ENCODE data around the gene ALDH16A1. TPM values are rescaled to one million over a fixed set of nuclear protein-coding genes. Genes with fewer than 3 reads are reported as not detected.

ALDH16A1 gene
- total RNA-seq, 1 donor from 2014 or later, result 24.4 TPM

GRCh38 chr19:49491030-49491803 lies 38.2 kb downstream of the ALDH16A1 start:
- H3K9me3 Mint-ChIP-seq, result no peaks in the 10 kb centered on the region
- no peak for DNase-seq (ENCODE audit: low spot score in 2 of 2, unreplicated experiment in 2 of 2)
- H3K27me3 Mint-ChIP-seq (ENCODE audit: low read depth), result peaks cover 2% of the 10 kb centered on the region
- H3K36me3 Mint-ChIP-seq, result peaks cover 27% of the 10 kb centered on the region
- H3K4me3 Mint-ChIP-seq, result peak overlapping the region; percentile 24
- H3K27ac Mint-ChIP-seq, result no peak overlapping the region
- H3K4me1 Mint-ChIP-seq, result peaks cover 23% of the 10 kb centered on the region
- TF ChIP-seq CTCF (IDR thresholded peaks at IDR 0.05; ENCODE audit: unreplicated experiment), result no peak

DNA sequence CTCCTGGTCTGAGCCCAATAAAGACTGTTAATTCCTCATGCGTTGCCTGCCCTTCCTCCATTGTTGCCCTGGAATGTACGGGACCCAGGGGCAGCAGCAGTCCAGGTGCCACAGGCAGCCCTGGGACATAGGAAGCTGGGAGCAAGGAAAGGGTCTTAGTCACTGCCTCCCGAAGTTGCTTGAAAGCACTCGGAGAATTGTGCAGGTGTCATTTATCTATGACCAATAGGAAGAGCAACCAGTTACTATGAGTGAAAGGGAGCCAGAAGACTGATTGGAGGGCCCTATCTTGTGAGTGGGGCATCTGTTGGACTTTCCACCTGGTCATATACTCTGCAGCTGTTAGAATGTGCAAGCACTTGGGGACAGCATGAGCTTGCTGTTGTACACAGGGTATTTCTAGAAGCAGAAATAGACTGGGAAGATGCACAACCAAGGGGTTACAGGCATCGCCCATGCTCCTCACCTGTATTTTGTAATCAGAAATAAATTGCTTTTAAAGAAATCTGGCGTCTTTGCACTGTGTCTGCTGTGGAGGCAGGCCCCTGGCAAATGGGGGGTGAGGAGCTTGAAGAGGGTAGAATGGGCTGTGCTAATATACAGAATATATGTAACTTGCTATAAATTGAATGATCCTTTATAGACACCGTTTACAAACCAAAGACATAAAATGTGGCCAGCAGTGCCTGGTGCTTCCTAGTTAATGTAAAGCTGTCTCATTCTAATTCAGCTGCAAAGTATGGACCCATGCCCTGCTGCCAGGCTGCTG lies 39.0 kb downstream of the ALDH16A1 start:
- peak overlapping the region; percentile 21 for H3K27ac Mint-ChIP-seq

GRCh38 chr19:49492573-49493405 lies 39.8 kb downstream of the ALDH16A1 start:
- Mint-ChIP-seq H3K4me1 (peaks cover 28% of the 10 kb centered on the region), H3K27me3 (ENCODE audit: low read depth) (no peaks in the 10 kb centered on the region), H3K36me3 (peaks cover 30% of the 10 kb centered on the region)

More for the DNA sequence above, 39.0 kb downstream of the ALDH16A1 start:
- no peak overlapping the region for H3K4me3 Mint-ChIP-seq
- no peaks in the 10 kb centered on the region for H3K9me3 Mint-ChIP-seq
- H3K27me3 Mint-ChIP-seq (ENCODE audit: low read depth), result peaks cover 2% of the 10 kb centered on the region
- TF ChIP-seq CTCF (IDR thresholded peaks at IDR 0.05; ENCODE audit: unreplicated experiment), result no peak
- peaks cover 23% of the 10 kb centered on the region for H3K4me1 Mint-ChIP-seq
- peaks cover 27% of the 10 kb centered on the region for H3K36me3 Mint-ChIP-seq
- DNase-seq (ENCODE audit: low spot score in 2 of 2, unreplicated experiment in 2 of 2), result no peak

DNA sequence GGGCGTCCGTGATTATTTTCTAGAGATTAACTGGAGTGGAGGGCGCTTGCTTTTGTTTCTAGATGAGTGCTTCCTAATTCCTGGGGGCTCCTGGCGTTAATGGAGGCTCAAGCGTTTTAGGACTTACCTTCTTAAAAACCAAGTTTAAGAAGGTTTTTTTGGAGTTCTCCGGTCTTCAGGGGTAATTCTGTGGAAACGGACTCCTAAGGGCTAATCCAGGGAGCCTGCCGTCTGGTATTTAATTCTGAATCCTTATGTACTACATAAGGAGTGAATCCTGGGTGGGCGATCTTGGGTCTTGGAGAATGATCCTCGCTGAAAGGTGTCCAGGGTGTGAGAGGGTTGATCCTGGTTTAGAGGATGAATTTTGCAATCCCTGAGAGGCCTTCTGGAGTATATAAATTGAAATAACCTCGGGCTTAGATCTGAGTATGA lies 43.6 kb downstream of the ALDH16A1 start:
- TF ChIP-seq CTCF (IDR thresholded peaks at IDR 0.05; ENCODE audit: unreplicated experiment), result no peak
- peaks cover 18% of the 10 kb centered on the region for H3K36me3 Mint-ChIP-seq
- H3K4me1 Mint-ChIP-seq, result peaks cover 26% of the 10 kb centered on the region
- H3K27ac Mint-ChIP-seq, result peak overlapping the region; percentile 97
- no peaks in the 10 kb centered on the region for H3K9me3 Mint-ChIP-seq
- no peak for DNase-seq (ENCODE audit: low spot score in 2 of 2, unreplicated experiment in 2 of 2)
- peak overlapping the region; percentile 97 for H3K4me3 Mint-ChIP-seq
- H3K27me3 Mint-ChIP-seq (ENCODE audit: low read depth), result no peaks in the 10 kb centered on the region

More at GRCh38 chr19:49492573-49493405, 39.8 kb downstream of the ALDH16A1 start:
- Mint-ChIP-seq H3K4me3 (no peak overlapping the region), H3K27ac (peak overlapping the region; percentile 69), H3K9me3 (no peaks in the 10 kb centered on the region)
- DNase-seq (ENCODE audit: low spot score in 2 of 2, unreplicated experiment in 2 of 2), result no peak
- no peak for TF ChIP-seq CTCF (IDR thresholded peaks at IDR 0.05; ENCODE audit: unreplicated experiment)

DNA sequence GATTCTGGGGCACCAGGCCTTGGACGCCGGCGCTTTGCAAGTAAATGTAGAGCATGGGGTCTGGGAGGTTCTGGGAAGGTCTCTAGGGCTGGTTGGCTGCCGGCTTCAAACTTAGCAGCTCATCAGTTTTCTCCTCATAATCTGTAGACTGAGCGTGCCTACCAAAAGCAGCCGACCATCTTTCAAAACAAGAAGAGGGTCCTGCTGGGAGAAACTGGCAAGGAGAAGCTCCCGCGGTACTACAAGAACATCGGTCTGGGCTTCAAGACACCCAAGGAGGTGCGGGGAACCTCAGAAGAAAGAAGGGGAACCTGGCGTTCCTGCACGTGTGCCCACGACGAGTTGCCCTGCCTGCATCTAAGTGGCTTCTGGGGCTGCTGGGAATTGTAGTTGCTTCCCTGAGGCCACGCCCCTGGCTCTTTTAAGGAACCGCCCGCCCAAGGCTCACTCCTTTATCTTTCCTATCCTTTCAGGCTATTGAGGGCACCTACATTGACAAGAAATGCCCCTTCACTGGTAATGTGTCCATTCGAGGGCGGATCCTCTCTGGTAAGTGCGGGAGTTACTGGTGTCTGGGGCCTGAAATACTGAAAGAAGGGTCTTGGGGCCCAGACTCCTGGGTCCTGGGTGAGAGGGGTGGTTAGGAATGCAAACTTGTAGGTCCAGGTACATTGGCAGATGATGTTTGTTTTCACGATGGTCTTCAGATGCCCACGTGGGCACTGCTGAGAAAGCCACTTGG lies 44.2 kb downstream of the ALDH16A1 start:
- H3K4me1 Mint-ChIP-seq, result peaks cover 26% of the 10 kb centered on the region
- peaks cover 16% of the 10 kb centered on the region for H3K36me3 Mint-ChIP-seq
- no peak for DNase-seq (ENCODE audit: low spot score in 2 of 2, unreplicated experiment in 2 of 2)
- TF ChIP-seq CTCF (IDR thresholded peaks at IDR 0.05; ENCODE audit: unreplicated experiment), result no peak
- peak overlapping the region; percentile 97 for H3K4me3 Mint-ChIP-seq
- H3K27ac Mint-ChIP-seq, result peak overlapping the region; percentile 97
- no peaks in the 10 kb centered on the region for H3K9me3 Mint-ChIP-seq
- H3K27me3 Mint-ChIP-seq (ENCODE audit: low read depth), result no peaks in the 10 kb centered on the region

All from mesothelial cell of epicardium (in vitro differentiated cells).